ENCODE results near the gene RASA3.

- TF ChIP-seq, protein P1, sequence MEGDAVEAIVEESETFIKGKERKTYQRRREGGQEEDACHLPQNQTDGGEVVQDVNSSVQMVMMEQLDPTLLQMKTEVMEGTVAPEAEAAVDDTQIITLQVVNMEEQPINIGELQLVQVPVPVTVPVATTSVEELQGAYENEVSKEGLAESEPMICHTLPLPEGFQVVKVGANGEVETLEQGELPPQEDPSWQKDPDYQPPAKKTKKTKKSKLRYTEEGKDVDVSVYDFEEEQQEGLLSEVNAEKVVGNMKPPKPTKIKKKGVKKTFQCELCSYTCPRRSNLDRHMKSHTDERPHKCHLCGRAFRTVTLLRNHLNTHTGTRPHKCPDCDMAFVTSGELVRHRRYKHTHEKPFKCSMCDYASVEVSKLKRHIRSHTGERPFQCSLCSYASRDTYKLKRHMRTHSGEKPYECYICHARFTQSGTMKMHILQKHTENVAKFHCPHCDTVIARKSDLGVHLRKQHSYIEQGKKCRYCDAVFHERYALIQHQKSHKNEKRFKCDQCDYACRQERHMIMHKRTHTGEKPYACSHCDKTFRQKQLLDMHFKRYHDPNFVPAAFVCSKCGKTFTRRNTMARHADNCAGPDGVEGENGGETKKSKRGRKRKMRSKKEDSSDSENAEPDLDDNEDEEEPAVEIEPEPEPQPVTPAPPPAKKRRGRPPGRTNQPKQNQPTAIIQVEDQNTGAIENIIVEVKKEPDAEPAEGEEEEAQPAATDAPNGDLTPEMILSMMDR (IDR thresholded peaks at IDR 0.05 in 2 of 3, conservative IDR thresholded peaks at IDR 0.05 in 1 of 3; ENCODE audit: borderline replicate concordance in 1 of 3, insufficient read depth in 1 of 3, low read depth in 2 of 3, low read length in 2 of 3) = no peak
- TF ChIP-seq JUND (IDR thresholded peaks at IDR 0.05) (no peak), SRF (IDR thresholded peaks at IDR 0.05; ENCODE audit: low read depth) (no peak), POLR2A (IDR thresholded peaks at IDR 0.05; ENCODE audit: borderline replicate concordance, extremely low read depth, insufficient read depth, insufficient read length) (no peak), EGR1 (IDR thresholded peaks at IDR 0.05; ENCODE audit: low read depth) (no peak), SIN3A (IDR thresholded peaks at IDR 0.05; ENCODE audit: low read depth) (no peak), EZH2phosphoT487 (IDR thresholded peaks at IDR 0.05; ENCODE audit: borderline replicate concordance) (no peak), YY1 (IDR thresholded peaks at IDR 0.05; ENCODE audit: extremely low read depth, insufficient replicate concordance, low read depth, low read length) (no peak), RAD21 (IDR thresholded peaks at IDR 0.05; ENCODE audit: low read depth) (no peak), ZFX (IDR thresholded peaks at IDR 0.05) (no peak), ZNF274 (IDR thresholded peaks at IDR 0.05; ENCODE audit: low read depth, low read length) (no peak)
- TF ChIP-seq, protein P2, sequence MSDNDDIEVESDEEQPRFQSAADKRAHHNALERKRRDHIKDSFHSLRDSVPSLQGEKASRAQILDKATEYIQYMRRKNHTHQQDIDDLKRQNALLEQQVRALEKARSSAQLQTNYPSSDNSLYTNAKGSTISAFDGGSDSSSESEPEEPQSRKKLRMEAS (IDR thresholded peaks at IDR 0.05) = no peak
Observed at GRCh38 chr13:114054264-114054663, 78.2 kb downstream of the RASA3 start.

Data from HCT116 (cell line).